ENCODE results near the gene GINS1. TPM values are rescaled to one million over a fixed set of nuclear protein-coding genes. Genes with fewer than 3 reads are reported as not detected.

The GINS1 gene
- total RNA-seq (2021), result 74.3 and 74.5 TPM in 2 replicates
- long read RNA-seq, transcript GINS1-201 (7 exons, 3,249 nt), result major isoform, 32 of 57 reads
- long read RNA-seq, partial matches to known transcripts, result 2 of 57 reads
- long read RNA-seq, other reads (novel, unspliced or antisense), result 23 of 57 reads

GRCh38 chr20:25407311-25408169 is at the start of gene GINS1:
TSS of gene GINS1 (plus strand) at chr20:25407673. CDS start at chr20:25407821, 148 bp downstream.
- H3K23me2 ChIP-seq (ENCODE audit: insufficient read length, low read depth, low read length, poor library complexity, severe bottlenecking), result peaks cover 2% of the 10 kb centered on the region
- no peak within 1 kb of the TSS for H3K4ac ChIP-seq (ENCODE audit: low read depth, low read length)
- peak within 1 kb of the TSS; percentile 81 for H2AFZ ChIP-seq (ENCODE audit: low read length)
- WGBS (ENCODE audit: extremely low coverage, insufficient read length, low lambda C conversion rate), result no CpG with 5 or more reads among the region's 56 CpGs
- peak; percentile 98 for DNase-seq
- H3K9ac ChIP-seq (ENCODE audit: extremely low read depth, insufficient read length, low read length), result peak within 1 kb of the TSS; percentile 93
- H3K4me2 ChIP-seq (ENCODE audit: insufficient read depth, insufficient read length, low read length), result peak within 1 kb of the TSS; percentile 89
- H2BK120ac ChIP-seq (ENCODE audit: low read depth, low read length, poor library complexity, severe bottlenecking), result no peak within 1 kb of the TSS
- H2BK5ac ChIP-seq (ENCODE audit: insufficient read length, low read length), result no peak within 1 kb of the TSS
- Mint-ChIP-seq H3K9me3 (peaks cover 24 to 27% of the 10 kb centered on the region in 2 experiments), H3K4me1 (peaks cover 16% of the 10 kb centered on the region in 2 experiments), H3K4me3 (peak within 1 kb of the TSS; percentile 91 to 94), H3K36me3 (ENCODE audit: insufficient read depth in 1 of 3, low read depth in 3 of 3) (peaks cover 16 to 38% (median 28%) of the 10 kb centered on the region in 3 experiments), H3K27ac (peak within 1 kb of the TSS; percentile 97 to 99 (median 98)), H3K27me3 (ENCODE audit: low read depth) (peaks cover 5% of the 10 kb centered on the region)
- H3K4me1 ChIP-seq (ENCODE audit: insufficient read depth, low read length), result no peaks in the 10 kb centered on the region
- H3K14ac ChIP-seq (ENCODE audit: insufficient read depth, low read length), result peak within 1 kb of the TSS; percentile 98
- no peaks in the 10 kb centered on the region for H4K20me1 ChIP-seq (ENCODE audit: control insufficient read depth, insufficient read depth, insufficient read length)
- H3K27me3 ChIP-seq (ENCODE audit: insufficient read depth, low read length), result no peaks in the 10 kb centered on the region
- H3T11ph ChIP-seq (ENCODE audit: low read length), result no peak within 1 kb of the TSS
- H2BK15ac ChIP-seq (ENCODE audit: low read depth, low read length), result no peak within 1 kb of the TSS
- H3K79me1 ChIP-seq (ENCODE audit: insufficient read depth, low read depth, low read length, poor library complexity, severe bottlenecking), result no peaks in the 10 kb centered on the region
- peak within 1 kb of the TSS; percentile 79 for H3K27ac ChIP-seq (ENCODE audit: insufficient read length, low read depth, low read length)
- H3K56ac ChIP-seq (ENCODE audit: insufficient read length, low read depth, low read length), result no peak within 1 kb of the TSS
- H4K8ac ChIP-seq (replicated peaks; ENCODE audit: insufficient read length, low read depth, low read length), result no peak within 1 kb of the TSS
- H4K91ac ChIP-seq (ENCODE audit: insufficient read length, low read depth, low read length), result no peak within 1 kb of the TSS
- no peak for TF ChIP-seq CTCF (conservative IDR thresholded peaks at IDR 0.05)
- peak within 1 kb of the TSS; percentile 92 for H3K18ac ChIP-seq (ENCODE audit: insufficient read length, low read depth, low read length)
- H3K23ac ChIP-seq (ENCODE audit: insufficient read length, low read depth, low read length), result no peak within 1 kb of the TSS
- H2BK12ac ChIP-seq (ENCODE audit: insufficient read length, low read depth, low read length), result no peak within 1 kb of the TSS
- H4K5ac ChIP-seq (ENCODE audit: insufficient read length, low read depth, low read length), result no peak within 1 kb of the TSS
- peaks cover 12% of the 10 kb centered on the region; the same call in 1 of the 2 replicates for H3K79me2 ChIP-seq (ENCODE audit: insufficient read depth, low read length)
- peaks cover 9% of the 10 kb centered on the region for H3K9me3 ChIP-seq (ENCODE audit: control insufficient read depth, low read depth, low read length)
- no peak within 1 kb of the TSS for H2AK5ac ChIP-seq (ENCODE audit: insufficient read length, low read length)
- no peak within 1 kb of the TSS for H2BK20ac ChIP-seq (ENCODE audit: low read depth, low read length, poor library complexity, severe bottlenecking)
